NCI-H1417 treated with DMSO at 0.1 percent for 48 hours (cell line): ENCODE data around the gene TRIM71.
"Not testable (repeated sequence)": the region's sequence is repeated elsewhere in the genome, so short reads cannot be mapped to it uniquely, and the experiment has no call there.

ENCODE experiments used
- DNase-seq: peaks from one replicate; lab custom pipeline; 2025; lab: John Stamatoyannopoulos, UW

TRIM71 gene

DNA sequence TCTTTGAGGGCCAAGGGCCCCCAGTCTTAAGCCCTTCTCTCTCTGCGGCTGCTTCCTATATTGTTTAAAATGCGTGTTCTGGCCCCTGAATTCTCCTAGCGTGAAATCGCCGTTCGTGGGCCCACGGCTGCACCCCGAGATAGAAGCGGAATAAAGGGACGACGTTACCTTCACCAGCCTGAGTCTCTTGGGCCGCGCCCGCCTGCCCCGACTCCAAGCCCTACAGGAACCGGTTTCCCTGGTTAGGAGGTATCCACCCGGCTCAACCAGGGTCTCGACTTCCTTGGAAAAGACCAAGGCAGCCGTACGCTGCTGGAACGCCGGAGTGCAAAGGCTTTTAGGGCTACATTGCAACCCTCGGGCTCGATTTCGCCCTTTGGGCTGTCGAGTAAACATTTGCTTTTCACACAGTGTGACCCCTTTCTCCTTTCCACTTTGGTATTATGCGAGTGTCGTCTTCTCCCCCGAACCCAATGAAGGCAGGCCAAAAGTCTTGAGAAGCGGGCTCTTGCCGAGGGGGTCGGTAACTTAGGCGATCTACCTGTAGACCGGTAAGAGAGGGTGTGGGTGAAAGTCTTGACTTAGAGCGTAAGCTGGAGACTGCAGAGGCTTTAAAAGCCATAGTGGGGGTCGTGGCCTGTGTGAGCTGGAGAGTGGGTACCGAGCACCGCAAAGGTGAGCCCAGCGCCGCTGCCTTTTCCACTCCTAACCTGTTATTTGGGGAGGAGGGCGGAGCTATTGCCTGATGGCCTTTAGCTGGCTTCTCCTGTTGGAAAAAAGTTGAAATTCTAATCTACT, 2.0 kb downstream of the TRIM71 start:
- DNase-seq: no peak

DNA sequence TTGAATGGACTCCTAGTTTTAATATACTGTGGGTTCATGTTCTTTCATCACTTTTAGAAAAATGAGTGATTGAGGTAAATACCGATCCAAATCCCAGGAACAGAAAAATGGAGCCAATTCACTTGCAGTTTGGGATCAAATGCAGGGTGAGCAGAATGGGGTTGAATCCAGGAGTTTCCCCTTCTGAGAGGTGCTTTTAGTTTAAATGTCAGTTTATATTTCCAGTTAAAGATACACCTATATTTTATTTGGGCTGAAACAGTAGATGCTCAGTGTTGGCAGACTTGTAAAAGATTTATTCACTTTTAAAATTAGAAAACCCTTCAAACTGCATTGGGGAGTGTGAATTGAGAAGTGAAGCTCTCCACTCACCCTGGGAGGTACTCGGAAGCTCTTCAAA, 2.6 kb downstream of the TRIM71 start:
- DNase-seq: no peak

- no peak for DNase-seq
Measured at GRCh38 chr3:32820971-32821685, 3.3 kb downstream of the TRIM71 start.

DNA sequence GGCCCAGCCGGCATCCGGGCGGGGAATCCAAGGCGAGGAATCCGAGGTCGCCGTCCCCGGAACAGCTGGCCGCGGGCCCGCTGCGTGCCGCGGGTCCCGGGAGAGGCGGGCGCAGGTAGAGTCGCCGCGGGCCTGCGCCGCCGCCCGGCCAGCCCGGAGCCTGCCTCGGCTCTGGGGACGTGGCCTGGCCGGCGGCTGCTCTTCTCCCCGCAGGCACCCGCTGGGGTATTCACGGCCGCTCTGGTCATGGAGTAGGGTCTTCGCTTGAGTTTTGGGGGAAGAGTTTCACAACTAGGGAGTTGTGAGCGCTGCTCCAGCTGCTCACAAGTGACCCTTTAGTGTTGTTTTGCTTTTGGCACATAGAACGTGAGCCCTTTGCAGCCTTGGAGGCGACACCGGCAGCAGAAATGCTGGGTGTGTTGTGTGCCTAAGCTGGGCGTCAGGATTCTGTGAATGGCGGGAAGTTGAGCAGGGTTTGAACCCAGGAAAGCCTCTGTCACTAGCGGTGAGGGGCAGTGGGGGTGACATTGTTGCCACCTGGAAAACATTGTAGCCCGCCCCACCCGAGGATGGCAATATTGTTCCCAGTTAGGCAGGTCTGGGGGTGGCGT, 4.0 kb downstream of the TRIM71 start:
- DNase-seq: no peak

- DNase-seq: no peak
Measured at GRCh38 chr3:32822609-32823498, 5.1 kb downstream of the TRIM71 start.

DNA sequence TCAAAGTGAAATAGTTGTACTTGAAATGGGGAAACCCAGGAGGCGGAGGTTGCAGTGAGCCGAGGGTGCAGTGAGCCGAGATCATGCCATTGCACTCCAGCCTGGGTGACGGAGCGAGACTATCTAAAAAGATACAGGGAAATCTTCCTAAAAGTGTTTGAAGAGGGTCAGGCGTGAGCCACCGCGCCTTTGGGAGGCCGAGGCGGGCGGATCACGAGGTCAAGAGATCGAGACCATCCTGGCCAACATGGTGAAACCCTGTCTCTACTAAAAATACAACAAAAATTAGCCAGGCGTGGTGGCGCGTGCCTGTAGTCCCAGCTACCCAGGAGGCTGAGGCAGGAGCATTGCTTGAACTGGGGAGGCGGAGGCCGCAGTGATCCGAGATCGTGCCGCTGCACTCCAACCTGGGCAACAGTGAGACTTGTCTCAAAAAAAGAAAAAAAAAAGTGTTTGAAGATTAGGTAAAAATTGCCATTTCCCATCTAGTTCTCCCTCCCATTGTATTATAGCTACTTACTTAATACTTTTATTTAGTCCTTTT, 5.9 kb downstream of the TRIM71 start:
- not testable (repeated sequence) for DNase-seq

- no peak for DNase-seq
Measured at GRCh38 chr3:32825601-32826375, 8.0 kb downstream of the TRIM71 start.

- no peak for DNase-seq
Measured at GRCh38 chr3:32831062-32831461, 13.3 kb downstream of the TRIM71 start.

DNA sequence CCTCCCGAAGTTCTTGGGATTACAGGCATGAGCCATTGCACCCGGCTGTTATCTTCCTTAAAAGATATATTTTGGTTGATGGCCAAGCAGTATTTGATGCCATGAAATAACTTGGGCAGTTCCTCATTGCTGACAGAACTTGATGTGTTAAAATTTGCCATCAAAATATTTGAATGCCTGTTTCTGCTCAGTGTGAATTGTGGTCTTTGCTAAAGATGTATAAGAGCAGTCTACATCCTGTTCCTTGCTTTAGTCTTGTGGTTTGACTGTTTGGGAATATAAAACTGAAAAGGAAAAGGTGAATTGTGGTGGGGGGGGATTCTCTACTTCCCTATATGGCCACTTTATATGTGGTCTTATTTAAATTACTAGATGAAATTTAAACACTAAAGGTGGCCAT, 14.0 kb downstream of the TRIM71 start:
- no peak for DNase-seq

DNA sequence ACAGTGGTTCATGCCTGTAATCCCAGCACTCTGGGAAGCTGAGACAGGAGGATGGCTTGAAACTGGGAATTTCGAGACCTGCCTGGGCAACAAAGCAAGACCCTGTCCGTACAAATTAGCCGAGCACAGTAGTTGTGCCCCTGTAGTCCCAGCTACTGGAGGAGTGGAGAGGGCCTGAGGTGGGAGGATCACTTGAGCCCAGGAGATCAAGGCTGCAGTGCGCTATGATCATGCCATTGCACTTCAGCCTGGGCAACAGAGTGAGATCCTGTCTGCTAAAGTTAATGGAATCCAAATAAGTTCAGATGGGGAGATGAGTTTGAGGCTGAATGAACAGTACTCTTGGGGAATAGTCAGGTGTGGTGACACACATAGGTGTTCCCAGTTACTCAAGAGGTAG, 14.4 kb downstream of the TRIM71 start:
- no peak for DNase-seq

DNA sequence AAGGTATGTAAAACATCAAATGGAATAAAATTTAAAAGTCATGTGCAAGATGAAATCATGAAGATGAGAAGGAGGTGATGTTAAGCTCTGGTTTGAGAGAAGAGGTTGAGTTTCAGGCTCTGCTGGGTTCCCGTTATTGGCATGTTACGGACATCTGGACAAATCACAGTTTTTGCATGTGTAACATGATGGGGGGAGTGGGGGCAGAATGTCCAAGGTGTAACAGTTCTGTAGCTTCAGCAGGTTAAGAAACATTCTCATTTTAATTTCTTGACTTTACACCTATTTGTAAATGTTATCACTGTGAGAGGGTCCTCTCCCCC, 17.2 kb downstream of the TRIM71 start:
- DNase-seq: no peak

- no peak for DNase-seq
Measured at GRCh38 chr3:32835961-32836360, 18.2 kb downstream of the TRIM71 start.

DNA sequence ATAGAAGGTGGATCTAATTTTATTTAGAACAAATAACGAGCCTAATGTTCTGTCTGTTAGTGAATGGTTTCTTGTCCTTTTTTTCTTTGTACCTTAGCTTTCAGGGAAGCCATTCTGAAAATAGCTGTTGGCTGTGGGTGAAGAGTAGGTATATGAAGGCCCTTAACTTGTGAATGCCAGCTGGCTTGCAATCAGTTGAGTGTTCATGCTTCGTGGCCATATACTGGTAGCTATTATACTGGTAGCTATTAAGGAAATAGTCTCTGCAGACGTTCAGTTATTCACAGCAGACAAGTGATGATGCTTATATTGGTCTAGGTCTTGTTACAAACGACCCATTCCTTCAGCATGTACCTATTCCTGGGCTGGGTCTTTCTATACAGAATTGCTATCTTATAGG, 18.8 kb downstream of the TRIM71 start:
- no peak for DNase-seq

DNA sequence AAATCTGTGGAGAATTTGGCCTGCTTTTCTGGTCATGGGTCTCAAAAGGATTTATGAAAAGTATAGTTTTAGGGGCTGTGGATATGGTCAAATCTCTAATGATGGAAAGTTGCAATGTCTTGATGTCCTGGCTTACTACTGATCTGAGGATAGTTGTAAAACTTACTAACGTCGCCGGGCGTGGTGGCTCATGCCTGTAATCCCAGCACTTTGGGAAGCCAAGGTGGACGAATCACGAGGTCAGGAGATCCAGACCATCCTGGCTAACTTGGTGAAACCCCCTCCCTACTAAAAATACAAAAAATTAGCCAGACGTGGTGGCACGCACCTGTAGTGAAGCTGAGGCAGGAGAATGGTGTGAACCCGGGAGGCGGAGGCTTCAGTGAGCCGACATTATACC, 19.6 kb downstream of the TRIM71 start:
- no peak for DNase-seq

DNA sequence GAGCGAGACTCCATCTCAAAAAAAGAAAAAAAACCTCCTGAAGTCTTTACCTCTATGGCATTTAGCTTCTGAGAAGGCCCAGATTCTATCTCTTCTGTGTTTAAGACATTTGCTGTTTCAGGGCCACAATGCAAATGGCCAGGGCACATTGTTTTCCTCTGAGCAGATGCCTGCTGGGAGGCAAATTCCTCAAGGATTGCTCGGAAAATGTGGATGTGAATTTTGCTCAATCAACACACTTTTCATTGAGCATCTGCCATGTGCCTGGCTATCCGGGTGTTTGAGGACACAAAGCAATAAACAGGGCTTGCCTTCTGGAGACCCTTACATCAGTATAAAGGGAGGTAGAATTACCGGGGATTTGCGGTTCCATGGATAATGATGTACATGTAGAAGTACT, 20.0 kb downstream of the TRIM71 start:
- DNase-seq: no peak

DNA sequence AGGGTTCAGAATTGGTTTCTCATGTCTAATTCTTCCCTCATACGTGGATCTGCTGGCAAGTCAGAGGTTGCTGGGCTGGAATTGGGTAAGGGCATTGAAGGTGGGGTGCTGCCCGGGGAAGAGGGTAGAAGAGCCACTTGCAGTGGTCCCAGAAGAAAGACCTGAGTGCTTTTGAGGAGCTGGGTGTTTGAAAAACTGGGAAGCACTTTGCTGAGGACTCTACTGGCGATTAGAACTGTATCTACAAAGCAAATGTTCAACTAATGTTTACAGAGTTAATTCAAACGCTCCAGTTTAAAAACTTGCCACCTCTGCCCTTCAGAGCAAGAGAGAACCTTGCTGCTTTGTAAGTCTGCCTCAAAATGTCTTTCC, 21.9 kb downstream of the TRIM71 start:
- DNase-seq: no peak

DNA sequence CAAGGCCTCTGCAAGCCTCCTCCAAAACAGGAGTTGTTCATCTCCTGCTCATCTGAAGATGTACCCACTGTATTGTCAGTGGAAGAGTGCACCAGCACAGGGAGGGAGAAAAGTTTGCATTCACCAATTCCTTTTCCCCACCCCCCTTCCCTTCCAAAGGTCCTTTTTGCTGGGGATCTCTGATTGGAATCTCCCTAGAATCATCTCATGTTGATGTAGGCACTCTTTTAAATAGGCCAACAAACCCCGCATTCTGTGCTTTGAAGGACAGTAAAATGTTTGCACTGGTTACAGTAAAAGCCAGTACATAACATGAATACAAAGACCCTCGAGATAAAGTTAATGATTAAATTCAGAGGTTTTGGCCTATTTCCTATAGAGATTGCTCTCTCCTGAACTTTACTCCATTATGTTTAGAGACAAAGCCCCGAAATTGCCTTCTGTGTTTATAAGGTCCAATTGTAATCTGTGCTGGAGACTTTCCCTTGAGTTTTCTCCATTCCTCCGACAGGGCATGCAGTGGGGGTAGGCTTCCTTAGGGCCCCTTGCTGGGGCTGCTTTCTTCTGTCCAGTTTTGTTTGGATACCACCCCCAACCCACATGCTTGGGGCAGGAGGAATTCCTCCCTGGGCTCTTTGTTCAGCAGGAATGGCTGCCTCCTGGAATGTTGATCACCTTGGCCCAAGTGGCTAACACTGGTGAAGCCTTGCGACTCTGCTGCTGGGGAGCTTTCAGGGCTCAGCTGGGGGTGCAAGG, 22.5 kb downstream of the TRIM71 start:
- no peak for DNase-seq

DNA sequence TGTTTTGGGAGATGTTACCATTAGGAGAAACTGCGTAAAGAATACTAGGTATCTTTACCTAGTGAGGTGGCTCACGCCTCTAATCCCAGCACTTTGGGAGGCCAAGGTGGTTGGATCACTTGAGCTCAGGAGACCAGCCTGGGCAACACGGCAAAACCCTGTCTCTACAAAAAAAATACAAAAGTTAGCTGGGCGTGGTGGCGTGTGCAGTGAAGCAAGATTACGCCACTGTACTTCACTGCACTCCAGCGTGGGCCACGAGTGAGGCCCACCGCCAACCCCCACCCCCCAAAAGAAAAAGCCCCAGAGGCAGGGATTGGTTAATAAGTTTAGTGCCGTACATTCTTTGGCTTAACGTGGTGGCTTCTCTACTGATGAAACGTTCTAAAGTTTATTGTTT, 23.5 kb downstream of the TRIM71 start:
- no peak for DNase-seq

- no peak for DNase-seq
Measured at GRCh38 chr3:32841867-32842470, 24.2 kb downstream of the TRIM71 start.

- DNase-seq: no peak
Measured at GRCh38 chr3:32842531-32842931, 24.7 kb downstream of the TRIM71 start.
